ENCODE data around the gene SIK3.

DNA sequence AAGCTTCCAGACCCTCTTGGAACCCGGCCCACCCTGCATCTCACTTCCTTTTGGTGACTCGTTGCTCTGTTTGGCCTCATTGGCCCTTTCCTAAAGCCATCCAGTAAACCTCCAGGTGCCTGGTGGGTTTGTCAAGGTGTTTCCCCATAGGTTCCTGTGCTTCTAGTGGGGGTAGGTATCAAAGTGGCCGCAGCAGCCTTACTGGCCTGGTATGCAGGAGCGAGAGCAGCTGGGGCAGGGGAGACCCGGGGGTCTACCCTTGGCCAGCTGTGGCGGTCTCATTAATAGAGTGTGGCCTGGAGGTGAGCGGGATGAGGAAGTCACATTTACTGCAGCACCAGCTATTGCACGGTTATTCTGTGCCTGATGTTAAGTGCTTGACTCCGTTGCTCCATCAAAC lies 279.2 kb downstream of the SIK3 start:
- TF ChIP-seq CTCF (IDR thresholded peaks at IDR 0.05; ENCODE audit: borderline replicate concordance, extremely low read depth, low read length, poor library complexity, severe bottlenecking), result no peak
- no peak for TF ChIP-seq EZH2 (IDR thresholded peaks at IDR 0.05; ENCODE audit: borderline replicate concordance, low read depth, low read length, severe bottlenecking)
